Measurements from ENCODE around the gene INO80.
"Not testable (repeated sequence)": the region's sequence is repeated elsewhere in the genome, so short reads cannot be mapped to it uniquely, and the experiment has no call there.

The INO80 gene

GRCh38 chr15:41104234-41104633 lies 11.8 kb downstream of the INO80 start:
- H3K4me3 ChIP-seq (ENCODE audit: low read depth, low read length): no peak overlapping the region
- ChIA-PET CTCF (interaction anchor here (1.6 to 2.3 kb wide), 2 partner anchors 10 to 80 kb away, joined by 5 to 9 read pairs; no protein-coding TSS in a partner anchor), POLR2A (interaction anchor here (1.0 to 1.2 kb wide), 2 partner anchors 9 to 12 kb away, joined by 4 to 5 read pairs; partner anchors contain the start of gene INO80)
- peak; percentile 7 for DNase-seq (ENCODE audit: low read depth, low spot score)
- TF ChIP-seq CTCF (IDR thresholded peaks at IDR 0.05; ENCODE audit: insufficient read depth, low read length, missing control alignments): no peak

DNA sequence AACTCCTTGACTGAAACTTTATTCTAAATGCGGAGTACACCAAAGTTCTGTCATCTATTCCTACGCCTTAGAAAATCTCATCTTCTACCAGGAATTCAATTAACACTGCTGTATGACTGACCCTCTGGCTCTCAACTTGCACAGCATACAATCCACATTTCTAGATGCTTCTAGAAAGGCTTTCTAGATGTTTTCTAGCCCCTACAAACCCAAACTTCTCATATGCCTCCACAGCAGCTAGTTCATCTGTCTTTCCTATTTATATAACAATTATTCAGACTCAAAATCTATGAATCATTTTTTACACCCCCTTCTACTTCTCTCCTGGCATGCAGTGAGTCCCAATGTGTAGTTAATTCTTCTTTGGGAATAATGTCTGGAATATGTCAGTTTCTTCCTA lies 13.2 kb downstream of the INO80 start:
- H3K4me3 ChIP-seq (ENCODE audit: low read depth, low read length): no peak overlapping the region
- no peak for DNase-seq (ENCODE audit: low read depth, low spot score)
- no peak for TF ChIP-seq CTCF (IDR thresholded peaks at IDR 0.05; ENCODE audit: insufficient read depth, low read length, missing control alignments)
- CTCF ChIA-PET: interaction anchor here (0.8 to 2.3 kb wide), 2 partner anchors 12 to 81 kb away, joined by 3 to 9 read pairs; no protein-coding TSS in a partner anchor
- POLR2A ChIA-PET: no interaction called here

DNA sequence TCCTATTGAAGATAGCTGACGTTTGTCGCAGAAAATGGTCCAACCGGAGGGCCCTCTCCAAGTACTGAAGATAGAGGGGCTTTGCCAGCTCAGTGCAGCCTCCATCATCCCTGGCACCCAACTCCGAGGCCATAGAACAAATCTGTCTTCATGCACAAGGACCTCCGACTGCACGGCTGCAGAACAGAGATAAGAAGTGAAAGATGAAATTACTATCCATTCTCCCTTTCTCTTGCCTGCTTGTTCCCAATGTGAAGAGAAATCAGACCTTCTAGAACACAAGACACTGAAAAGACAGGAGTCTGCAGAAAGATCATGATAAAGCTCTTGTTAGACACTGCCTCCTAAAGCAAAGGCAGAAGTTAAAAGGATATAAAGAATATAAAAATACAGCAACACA lies 19.9 kb downstream of the INO80 start:
- H3K4me3 ChIP-seq (ENCODE audit: low read depth, low read length): no peak overlapping the region
- ChIA-PET CTCF (interaction anchor here (2.3 kb wide), 1 partner anchor 89 kb away, joined by 11 read pairs; no protein-coding TSS in a partner anchor), POLR2A (no interaction called here)
- no peak for DNase-seq (ENCODE audit: low read depth, low spot score)
- TF ChIP-seq CTCF (IDR thresholded peaks at IDR 0.05; ENCODE audit: insufficient read depth, low read length, missing control alignments): no peak

GRCh38 chr15:41085029-41085428 lies 31.1 kb downstream of the INO80 start:
- no peak overlapping the region for H3K4me3 ChIP-seq (ENCODE audit: low read depth, low read length)
- no peak for TF ChIP-seq CTCF (IDR thresholded peaks at IDR 0.05; ENCODE audit: insufficient read depth, low read length, missing control alignments)
- CTCF ChIA-PET: interaction anchor here (0.6 to 1.3 kb wide), 2 partner anchors 99 to 179 kb away, joined by 3 read pairs; no protein-coding TSS in a partner anchor
- DNase-seq (ENCODE audit: low read depth, low spot score): no peak
- POLR2A ChIA-PET: no interaction called here

GRCh38 chr15:41080144-41080543 lies 35.9 kb downstream of the INO80 start:
- CTCF ChIA-PET: no interaction called here
- no peak overlapping the region for H3K4me3 ChIP-seq (ENCODE audit: low read depth, low read length)

DNA sequence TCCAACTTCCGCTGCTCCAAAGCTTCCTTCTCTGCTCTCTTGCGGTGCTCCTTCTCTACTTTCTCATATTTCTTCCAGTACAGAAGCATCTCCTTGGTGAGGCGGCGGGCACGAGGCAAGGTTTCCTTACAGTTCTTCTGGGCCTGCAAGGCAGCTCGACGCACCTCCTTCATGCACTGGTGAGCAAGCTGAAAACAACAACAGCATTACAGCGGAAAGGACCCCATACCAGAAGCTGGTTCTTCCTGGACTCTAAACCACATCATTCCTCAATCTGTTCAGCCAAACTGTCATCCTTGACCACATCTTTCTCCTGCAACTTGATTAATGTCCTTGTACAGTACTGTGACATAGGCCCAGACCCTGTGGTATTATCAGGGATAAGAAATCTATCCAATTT lies 36.4 kb downstream of the INO80 start:
- CTCF ChIA-PET: interaction anchor here (0.7 to 2.0 kb wide), 2 partner anchors 149 to 174 kb away, joined by 3 to 5 read pairs; no protein-coding TSS in a partner anchor
- H3K4me3 ChIP-seq (ENCODE audit: low read depth, low read length): no peak overlapping the region
- no peak for DNase-seq (ENCODE audit: low read depth, low spot score)
- TF ChIP-seq CTCF (IDR thresholded peaks at IDR 0.05; ENCODE audit: insufficient read depth, low read length, missing control alignments): no peak
- POLR2A ChIA-PET: no interaction called here

More at GRCh38 chr15:41080144-41080543, 35.9 kb downstream of the INO80 start:
- no peak for DNase-seq (ENCODE audit: low read depth, low spot score)
- POLR2A ChIA-PET: no interaction called here
- no peak for TF ChIP-seq CTCF (IDR thresholded peaks at IDR 0.05; ENCODE audit: insufficient read depth, low read length, missing control alignments)

DNA sequence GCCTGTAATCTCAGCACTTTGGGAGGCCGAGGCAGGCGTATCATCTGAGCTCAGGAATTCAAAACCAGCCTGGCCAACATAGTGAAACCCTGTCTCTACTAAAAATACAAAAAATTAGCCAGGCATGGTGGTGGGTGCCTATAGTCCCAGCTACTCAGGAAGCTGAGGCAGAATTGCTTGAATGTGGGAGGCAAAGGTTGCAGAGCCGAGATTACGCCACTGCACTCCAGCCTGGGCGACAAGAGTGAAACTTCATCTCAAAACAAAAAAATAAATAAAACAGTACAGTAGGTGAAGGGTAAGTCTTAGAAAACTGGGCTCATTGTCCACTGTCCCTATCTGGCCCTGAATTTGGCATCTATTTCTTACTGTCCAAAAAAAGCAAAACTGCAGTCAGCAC lies 37.2 kb downstream of the INO80 start:
- CTCF ChIA-PET: interaction anchor here (0.7 to 2.0 kb wide), 3 partner anchors 105 to 173 kb away, joined by 3 to 5 read pairs (median 4); no protein-coding TSS in a partner anchor
- POLR2A ChIA-PET; H3K4me3 ChIP-seq (ENCODE audit: low read depth, low read length); DNase-seq (ENCODE audit: low read depth, low spot score): not testable (repeated sequence)

Data from AG04449 (cell line).